ENCODE results near the gene RBBP5. TPM values are rescaled to one million over a fixed set of nuclear protein-coding genes. Genes with fewer than 3 reads are reported as not detected.

The RBBP5 gene
- total RNA-seq, 1 experiment from 2014 or later: 17.9 TPM

GRCh38 chr1:205057808-205058575, 63.8 kb downstream of the RBBP5 start:
- H3F3A ChIP-seq (ENCODE audit: insufficient read depth, low read depth): no peaks in the 10 kb centered on the region
- BruUV-seq (replicated peaks): no TSS peak
- H2AFZ ChIP-seq: no peak overlapping the region
- no peak for TF ChIP-seq CTCF (conservative IDR thresholded peaks at IDR 0.05)
- TF ChIP-seq EZH2 (IDR thresholded peaks at IDR 0.05; ENCODE audit: low read depth): no peak
- H3K27me3 ChIP-seq (ENCODE audit: insufficient read depth, low read depth): peaks cover 84% of the 10 kb centered on the region
- H3K9me3 ChIP-seq (ENCODE audit: insufficient read depth, low read depth): no peaks in the 10 kb centered on the region
- DNase-seq: no peak
- no peaks in the 10 kb centered on the region for H3K9me2 ChIP-seq (ENCODE audit: insufficient read depth)
- H3K27ac ChIP-seq: no peak overlapping the region
- no peak overlapping the region for H3K4me3 ChIP-seq
- H3K36me3 ChIP-seq (ENCODE audit: low read depth): no peaks in the 10 kb centered on the region
- intact Hi-C loops (cut with micrococcal nuclease; ENCODE audit: unreplicated experiment): no loop called here
- ChIA-PET CTCF (no interaction called here), POLR2A (ENCODE audit: unreplicated experiment) (no interaction called here)
- no peak overlapping the region for H3K4me2 ChIP-seq
- H3K4me1 ChIP-seq (replicated peaks; ENCODE audit: insufficient read depth): no peaks in the 10 kb centered on the region
- no peaks in the 10 kb centered on the region for H3K79me2 ChIP-seq (ENCODE audit: low read depth)
- no peaks in the 10 kb centered on the region for H4K20me1 ChIP-seq (ENCODE audit: insufficient read depth)

GRCh38 chr1:205056956-205057568, 64.7 kb downstream of the RBBP5 start:
- H3K4me1 ChIP-seq (replicated peaks; ENCODE audit: insufficient read depth): no peaks in the 10 kb centered on the region
- CTCF ChIA-PET: no interaction called here
- H3K9me3 ChIP-seq (ENCODE audit: insufficient read depth, low read depth): no peaks in the 10 kb centered on the region
- H3K4me2 ChIP-seq: no peak overlapping the region
- no peaks in the 10 kb centered on the region for H3F3A ChIP-seq (ENCODE audit: insufficient read depth, low read depth)
- DNase-seq: no peak
- H3K79me2 ChIP-seq (ENCODE audit: low read depth): no peaks in the 10 kb centered on the region
- H3K27me3 ChIP-seq (ENCODE audit: insufficient read depth, low read depth): peaks cover 83% of the 10 kb centered on the region
- H3K4me3 ChIP-seq: no peak overlapping the region
- no peaks in the 10 kb centered on the region for H4K20me1 ChIP-seq (ENCODE audit: insufficient read depth)
- H3K9me2 ChIP-seq (ENCODE audit: insufficient read depth): no peaks in the 10 kb centered on the region
- intact Hi-C loops (cut with micrococcal nuclease; ENCODE audit: unreplicated experiment): no loop called here
- POLR2A ChIA-PET (ENCODE audit: unreplicated experiment): no interaction called here
- H3K27ac ChIP-seq: no peak overlapping the region
- H3K36me3 ChIP-seq (ENCODE audit: low read depth): no peaks in the 10 kb centered on the region
- no peak for TF ChIP-seq CTCF (conservative IDR thresholded peaks at IDR 0.05)
- TF ChIP-seq EZH2 (IDR thresholded peaks at IDR 0.05; ENCODE audit: low read depth): no peak
- no peak overlapping the region for H2AFZ ChIP-seq
- BruUV-seq (replicated peaks): no TSS peak

GRCh38 chr1:205056188-205056611, 65.6 kb downstream of the RBBP5 start:
- CTCF ChIA-PET: no interaction called here
- Histone ChIP-seq H3K9me2 (ENCODE audit: insufficient read depth) (no peaks in the 10 kb centered on the region), H3K4me2 (no peak overlapping the region), H3F3A (ENCODE audit: insufficient read depth, low read depth) (no peaks in the 10 kb centered on the region), H3K4me3 (no peak overlapping the region), H3K27ac (no peak overlapping the region), H2AFZ (no peak overlapping the region), H4K20me1 (ENCODE audit: insufficient read depth) (no peaks in the 10 kb centered on the region), H3K27me3 (ENCODE audit: insufficient read depth, low read depth) (peaks cover 88% of the 10 kb centered on the region), H3K79me2 (ENCODE audit: low read depth) (no peaks in the 10 kb centered on the region), H3K9me3 (ENCODE audit: insufficient read depth, low read depth) (no peaks in the 10 kb centered on the region), H3K36me3 (ENCODE audit: low read depth) (no peaks in the 10 kb centered on the region), H3K4me1 (replicated peaks; ENCODE audit: insufficient read depth) (no peaks in the 10 kb centered on the region)
- DNase-seq: no peak
- POLR2A ChIA-PET (ENCODE audit: unreplicated experiment): interaction anchor here (0.7 kb wide), 1 partner anchor 88 kb away, joined by 4 read pairs; no protein-coding TSS in a partner anchor
- TF ChIP-seq CTCF (conservative IDR thresholded peaks at IDR 0.05) (no peak), EZH2 (IDR thresholded peaks at IDR 0.05; ENCODE audit: low read depth) (no peak)
- intact Hi-C loops (cut with micrococcal nuclease; ENCODE audit: unreplicated experiment): no loop called here
- BruUV-seq (replicated peaks): no TSS peak
